Sigmoid colon (tissue), 3 donors: ENCODE results near the gene GRID1.

Source experiments
- CTCF ChIP-seq, 4 experiments: fragments of 450-650 bp in 3 of 4; fragments of 200-600 bp in 1 of 4; IDR thresholded peaks; one replicate each; pipeline ENCODE4 v1.5.1; 2016 to 2019; ENCODE audit warnings: antibody characterized with exemption in 4 of 4, mild to moderate bottlenecking in 3 of 4, moderate library complexity in 2 of 4
- POLR2A ChIP-seq, 2 donors: fragments of 450-650 bp; IDR thresholded peaks; one replicate each; pipeline ENCODE4 v1.6.1; 2016; ENCODE audit warnings: antibody characterized with exemption in 2 of 2, mild to moderate bottlenecking in 2 of 2, moderate library complexity in 2 of 2

DNA sequence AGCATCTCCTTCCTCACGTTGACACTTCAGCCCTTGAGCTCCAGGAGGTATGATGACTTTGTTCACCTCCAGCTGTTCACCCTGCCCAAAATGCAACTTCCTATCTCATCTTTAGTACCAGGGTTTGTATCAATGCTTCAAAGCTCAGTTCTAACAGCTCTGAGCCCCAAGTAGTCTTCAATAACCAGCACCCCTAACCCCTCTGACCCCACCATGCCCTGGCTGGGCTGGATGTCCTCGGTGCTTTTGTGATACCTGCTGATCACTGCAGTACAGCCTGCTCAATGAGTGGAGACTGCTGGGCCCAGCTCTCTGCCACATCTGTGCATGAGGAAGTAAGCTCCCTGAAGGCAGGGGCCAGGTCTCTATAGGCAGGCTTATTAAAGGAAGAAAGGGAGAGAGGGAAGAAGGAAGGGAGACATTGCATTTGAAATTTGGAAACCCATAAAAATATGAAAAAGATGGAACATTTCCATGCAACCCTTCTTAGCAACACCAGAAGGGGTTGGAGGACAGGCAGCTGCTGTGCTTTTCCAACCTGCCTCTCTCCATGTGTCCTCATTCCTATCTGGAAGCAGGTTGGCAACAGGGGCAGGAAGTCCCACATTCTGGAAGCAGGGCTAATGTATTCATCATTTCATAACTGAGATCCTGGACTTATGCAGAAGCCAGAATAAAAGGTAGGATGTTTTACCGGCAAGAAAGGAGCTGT lies 756.1 kb downstream of the GRID1 start:
- TF ChIP-seq CTCF (IDR thresholded peaks at IDR 0.05): no peak
- TF ChIP-seq POLR2A (IDR thresholded peaks at IDR 0.05): no peak
